ENCODE measurements around the gene LSM6.

- TF ChIP-seq CTCF (IDR thresholded peaks at IDR 0.05) = peak in 3 of 7 experiments; percentile 15 to 30 (median 25)
- peak; percentile 21 to 67 (median 64) for TF ChIP-seq POLR2A (IDR thresholded peaks at IDR 0.05)
These were observed at the start of gene LSM6 for GRCh38 chr4:146175541-146176453.
